Left lung (tissue), 10 donors: ENCODE measurements around the gene STIM2. TPM values are rescaled to one million over a fixed set of nuclear protein-coding genes. Genes with fewer than 3 reads are reported as not detected.

ENCODE experiments used
- ATAC-seq: fragments of 200-7000 bp; cut with Tn5 transposase; one replicate; pipeline ENCODE4 v1.9.1; 2020; ENCODE audit warnings: moderate library complexity
- DNase-seq, 4 donors: peaks; one replicate each; pipeline ENCODE4 v3.0.0-alpha.2; 2013 to 2020
- H3K27ac ChIP-seq, 2 donors: fragments of 200-600 bp; sonication (generic) in 1 of 2; one replicate each; pipeline versions ENCODE4 v1.5.0 to v1.8.0; 2020 to 2021
- H3K27me3 ChIP-seq, 2 donors: fragments of 200-600 bp; sonication (generic) in 1 of 2; one replicate each; pipeline versions ENCODE4 v1.5.0 to v1.8.0; 2020 to 2021
- H3K36me3 ChIP-seq, 2 donors: fragments of 200-600 bp; sonication (generic) in 1 of 2; one replicate each; pipeline versions ENCODE4 v1.5.0 to v1.8.0; 2020 to 2021
- H3K4me1 ChIP-seq, 2 donors: fragments of 200-600 bp; one replicate each; pipeline ENCODE4 v1.8.0; 2021
- H3K4me3 ChIP-seq, 2 donors: fragments of 200-600 bp; sonication (generic) in 1 of 2; one replicate each; pipeline versions ENCODE4 v1.5.0 to v1.8.0; 2020 to 2021; ENCODE audit warnings: mild to moderate bottlenecking in 1 of 2
- H3K9me3 ChIP-seq, 2 donors: fragments of 200-600 bp; sonication (generic) in 1 of 2; one replicate each; pipeline versions ENCODE4 v1.5.0 to v1.8.0; 2020 to 2021
- intact Hi-C, 2 donors: fragments of 100-400 bp; cut with DNase I; formaldehyde crosslinking; loops; one replicate each; pipeline versions ENCODE4 v1.11.2 to v1.14.2; 2022
- polyA plus RNA-seq, 6 donors: library from polyadenylated mRNA; unstranded; fragments of 120-200 nt; gene quantifications; one replicate each; pipeline ENCODE4 v1.2.1, GENCODE V29; 2013; ENCODE audit not compliant: insufficient read length in 6 of 6
- total RNA-seq, 2 donors: library from RNA; stranded (reverse); fragmentation: NEBNext Ultra II Directional; extraction: Animal tissue kit (Norgen Biotek cat#: 25700); gene quantifications; one replicate each; pipeline ENCODE4 v1.2.1, GENCODE V29; 2021
- TF ChIP-seq, protein P1 (sequence below), 2 donors: fragments of 200-600 bp; sonication (generic) in 1 of 2; IDR thresholded peaks; one replicate each; pipeline versions ENCODE4 v1.5.0 to v1.8.0; 2021; ENCODE audit warnings: antibody characterized with exemption in 2 of 2
- donor health status: DM: no; HTN: yes; CAD: no.
- donor health status: DM: no; HTN: no; CAD: no.

Gene STIM2
- total and polyA plus RNA-seq, 8 donors: 29.1 to 62.7 (median 53.2) TPM

DNA sequence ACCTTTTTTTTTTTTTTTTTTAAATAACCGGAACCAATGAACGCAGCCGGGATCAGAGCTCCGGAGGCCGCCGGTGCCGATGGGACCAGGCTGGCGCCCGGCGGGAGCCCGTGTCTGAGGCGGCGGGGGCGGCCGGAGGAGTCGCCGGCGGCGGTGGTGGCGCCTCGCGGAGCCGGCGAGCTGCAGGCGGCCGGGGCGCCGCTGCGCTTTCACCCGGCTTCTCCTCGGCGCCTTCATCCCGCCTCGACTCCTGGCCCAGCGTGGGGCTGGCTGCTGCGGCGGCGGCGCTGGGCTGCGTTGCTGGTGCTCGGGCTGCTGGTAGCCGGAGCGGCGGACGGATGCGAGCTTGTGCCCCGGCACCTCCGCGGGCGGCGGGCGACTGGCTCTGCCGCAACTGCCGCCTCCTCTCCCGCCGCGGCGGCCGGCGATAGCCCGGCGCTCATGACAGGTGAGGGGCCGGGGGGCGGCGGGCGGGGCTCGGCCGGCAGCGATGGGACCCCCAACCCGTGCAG is 337 bp downstream of the STIM2 start:
- Histone ChIP-seq H3K4me3 (peak overlapping the region; percentile 73 to 81), H3K4me1 (peaks cover 21 to 69% of the 10 kb centered on the region in 2 donors), H3K27me3 (no peaks in the 10 kb centered on the region), H3K27ac (peak overlapping the region; percentile 96 to 97), H3K9me3 (no peaks in the 10 kb centered on the region), H3K36me3 (no peaks in the 10 kb centered on the region)
- intact Hi-C loops: loop anchor here in 1 of 2 donors (10.0 kb wide), 1 partner anchor 144 kb away; no protein-coding TSS in a partner anchor
- ATAC-seq (peak; percentile 2), DNase-seq (peak; percentile 52 to 90 (median 68))
- TF ChIP-seq, protein P1, sequence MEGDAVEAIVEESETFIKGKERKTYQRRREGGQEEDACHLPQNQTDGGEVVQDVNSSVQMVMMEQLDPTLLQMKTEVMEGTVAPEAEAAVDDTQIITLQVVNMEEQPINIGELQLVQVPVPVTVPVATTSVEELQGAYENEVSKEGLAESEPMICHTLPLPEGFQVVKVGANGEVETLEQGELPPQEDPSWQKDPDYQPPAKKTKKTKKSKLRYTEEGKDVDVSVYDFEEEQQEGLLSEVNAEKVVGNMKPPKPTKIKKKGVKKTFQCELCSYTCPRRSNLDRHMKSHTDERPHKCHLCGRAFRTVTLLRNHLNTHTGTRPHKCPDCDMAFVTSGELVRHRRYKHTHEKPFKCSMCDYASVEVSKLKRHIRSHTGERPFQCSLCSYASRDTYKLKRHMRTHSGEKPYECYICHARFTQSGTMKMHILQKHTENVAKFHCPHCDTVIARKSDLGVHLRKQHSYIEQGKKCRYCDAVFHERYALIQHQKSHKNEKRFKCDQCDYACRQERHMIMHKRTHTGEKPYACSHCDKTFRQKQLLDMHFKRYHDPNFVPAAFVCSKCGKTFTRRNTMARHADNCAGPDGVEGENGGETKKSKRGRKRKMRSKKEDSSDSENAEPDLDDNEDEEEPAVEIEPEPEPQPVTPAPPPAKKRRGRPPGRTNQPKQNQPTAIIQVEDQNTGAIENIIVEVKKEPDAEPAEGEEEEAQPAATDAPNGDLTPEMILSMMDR (IDR thresholded peaks at IDR 0.05): no peak

DNA sequence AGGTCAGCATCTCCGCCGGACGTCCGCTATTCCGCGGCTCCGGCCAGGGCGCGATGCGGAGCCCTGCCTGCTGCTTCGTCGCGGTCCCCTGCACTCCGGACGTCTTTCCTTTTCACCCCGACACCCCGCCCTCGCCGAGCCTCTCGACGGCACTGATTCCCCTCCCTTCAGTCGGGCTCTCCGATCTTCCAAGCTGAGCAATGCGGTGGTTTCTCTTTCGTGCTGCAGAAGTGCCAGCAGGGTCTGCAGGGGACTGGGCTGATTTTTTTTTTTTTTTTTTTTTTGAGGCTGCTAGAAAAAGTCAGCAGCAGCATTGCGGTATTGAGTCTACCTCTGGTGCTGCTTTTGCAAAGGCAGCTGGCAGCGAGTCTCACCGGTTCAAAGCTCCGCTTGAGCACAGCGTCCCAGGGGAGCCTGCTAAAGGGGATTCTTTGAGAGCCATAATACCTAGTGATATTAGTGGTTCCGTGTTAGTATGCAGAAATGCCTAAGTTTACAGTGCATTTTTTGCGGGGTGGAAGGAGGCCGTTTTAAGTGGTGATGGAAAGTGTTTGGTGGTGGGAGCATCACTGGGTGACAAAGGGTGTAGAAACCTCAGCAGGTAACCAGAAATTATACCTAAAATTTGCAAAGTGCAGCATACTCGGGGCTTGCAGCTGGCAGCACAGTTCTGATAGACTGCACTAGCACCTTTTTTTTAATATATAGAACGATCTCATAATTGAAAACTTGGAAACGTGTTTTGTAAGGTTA is 969 bp downstream of the STIM2 start:
- Histone ChIP-seq H3K27ac (peak overlapping the region; percentile 96 to 97), H3K9me3 (no peaks in the 10 kb centered on the region), H3K27me3 (no peaks in the 10 kb centered on the region), H3K4me1 (peaks cover 21 to 73% of the 10 kb centered on the region in 2 donors), H3K4me3 (peak overlapping the region; percentile 73 to 81), H3K36me3 (no peaks in the 10 kb centered on the region)
- peak; percentile 44 for ATAC-seq
- TF ChIP-seq, protein P1 (IDR thresholded peaks at IDR 0.05): no peak
- DNase-seq: peak; percentile 67 to 93 (median 78)
- intact Hi-C loops: loop anchor here in 1 of 2 donors (10.0 kb wide), 1 partner anchor 143 kb away; no protein-coding TSS in a partner anchor

DNA sequence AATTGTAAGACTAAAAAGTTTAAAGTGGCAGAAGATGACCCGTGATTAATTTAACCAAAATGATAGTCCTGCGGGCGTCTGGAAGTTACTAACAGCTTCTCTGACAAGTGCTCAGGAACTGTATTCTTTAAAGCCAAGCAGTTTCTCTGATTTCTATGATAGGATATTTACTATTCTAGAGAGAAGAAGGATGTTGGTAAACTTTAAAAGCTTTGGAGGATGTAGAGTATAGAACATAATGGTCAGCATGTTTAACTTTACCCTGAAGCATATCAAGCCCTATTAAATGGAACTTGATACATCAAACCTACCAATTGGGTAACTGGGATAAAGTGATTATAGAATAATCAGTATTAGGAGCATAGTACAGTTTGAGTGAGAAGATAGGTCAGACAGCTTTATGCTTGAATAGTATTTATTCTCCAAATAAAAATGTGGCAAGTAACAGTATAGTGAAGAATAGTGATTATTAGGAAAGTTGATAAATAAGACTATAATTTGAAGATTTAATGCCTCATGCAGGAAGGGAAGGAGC is 1.8 kb downstream of the STIM2 start:
- Histone ChIP-seq H3K9me3 (no peaks in the 10 kb centered on the region), H3K27me3 (no peaks in the 10 kb centered on the region), H3K4me3 (peak overlapping the region; percentile 73 to 81), H3K4me1 (peaks cover 21 to 70% of the 10 kb centered on the region in 2 donors), H3K36me3 (no peaks in the 10 kb centered on the region), H3K27ac (peak overlapping the region; percentile 96 to 97)
- DNase-seq (no peak), ATAC-seq (no peak)
- TF ChIP-seq, protein P1 (IDR thresholded peaks at IDR 0.05): no peak
- intact Hi-C loops: loop anchor here in 1 of 2 donors (10.0 kb wide), 1 partner anchor 142 kb away; no protein-coding TSS in a partner anchor

DNA sequence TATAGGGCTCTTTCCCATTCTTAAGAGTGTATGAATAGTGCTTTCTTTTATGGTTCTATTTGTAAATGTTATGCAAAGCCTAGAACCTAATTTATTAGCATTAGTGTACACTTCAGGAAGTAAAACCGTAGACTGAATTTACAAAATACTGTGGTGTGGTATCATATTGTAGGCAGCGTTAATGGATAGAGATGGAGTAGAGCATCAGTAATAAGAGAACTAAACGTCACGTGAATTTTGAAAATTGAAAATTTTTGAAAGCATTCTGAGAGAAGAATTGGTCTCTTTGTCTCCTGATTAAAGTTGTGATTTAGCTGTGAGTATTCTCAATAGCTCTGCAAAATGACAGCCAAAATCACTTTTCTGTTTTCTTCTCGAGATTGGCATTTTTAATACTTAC is 2.9 kb downstream of the STIM2 start:
- peaks cover 19 to 74% of the 10 kb centered on the region in 2 donors for H3K4me1 ChIP-seq
- ATAC-seq (no peak), DNase-seq (no peak)
- no peaks in the 10 kb centered on the region for H3K27me3 ChIP-seq
- H3K36me3 ChIP-seq: no peaks in the 10 kb centered on the region
- intact Hi-C loops: loop anchor here in 1 of 2 donors (10.0 kb wide), 1 partner anchor 141 kb away; no protein-coding TSS in a partner anchor
- TF ChIP-seq, protein P1 (IDR thresholded peaks at IDR 0.05): no peak
- H3K9me3 ChIP-seq: no peaks in the 10 kb centered on the region
- no peak overlapping the region for H3K4me3 ChIP-seq
- H3K27ac ChIP-seq: no peak overlapping the region

DNA sequence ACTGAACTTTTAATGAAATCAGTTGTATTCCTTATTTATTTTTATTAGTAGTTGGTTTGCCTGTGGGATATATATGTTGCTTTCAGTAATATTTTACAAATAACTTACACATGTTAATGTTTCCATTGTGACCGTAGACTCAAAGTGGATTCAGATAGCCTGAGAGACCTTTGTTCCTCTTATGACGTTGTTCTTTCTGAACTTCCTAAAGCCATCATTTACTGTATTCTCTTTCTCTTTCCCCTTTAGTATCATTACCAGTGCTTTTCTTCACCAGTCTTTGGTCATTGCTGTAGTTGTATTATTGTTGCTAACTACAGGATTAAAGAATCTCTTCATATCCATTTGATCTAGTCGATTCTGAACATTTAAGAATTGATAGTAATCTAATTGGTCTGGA is 4.3 kb downstream of the STIM2 start:
- Histone ChIP-seq H3K9me3 (no peaks in the 10 kb centered on the region), H3K27ac (peak overlapping the region in 1 of 2 donors; percentile 77), H3K4me3 (no peak overlapping the region), H3K4me1 (peaks cover 7 to 63% of the 10 kb centered on the region in 2 donors), H3K27me3 (no peaks in the 10 kb centered on the region), H3K36me3 (no peaks in the 10 kb centered on the region)
- no peak for DNase-seq
- no peak for ATAC-seq
- intact Hi-C loops: loop anchor here in 1 of 2 donors (10.0 kb wide), 1 partner anchor 140 kb away; no protein-coding TSS in a partner anchor
- TF ChIP-seq, protein P1 (IDR thresholded peaks at IDR 0.05): no peak
